Prostate gland (tissue), 2 donors: ENCODE data around the gene ZBTB2. TPM values are rescaled to one million over a fixed set of nuclear protein-coding genes. Genes with fewer than 3 reads are reported as not detected.
"Not testable (repeated sequence)": the region's sequence is repeated elsewhere in the genome, so short reads cannot be mapped to it uniquely, and the experiment has no call there.

Experiments used
- DNase-seq: peaks from one replicate; pipeline ENCODE4 v3.0.0-alpha.2; 2019; ENCODE audit warnings: low spot score
- H3K27ac ChIP-seq, 2 donors: fragments of 200-600 bp; sonication (generic); 2 replicates each; pipeline ENCODE4 v1.5.1; 2017 to 2019
- H3K27me3 ChIP-seq: fragments of 200-600 bp; sonication (generic); replicated peaks from 2 replicates; pipeline ENCODE4 v1.5.1; 2019; ENCODE audit not compliant: insufficient read depth
- H3K36me3 ChIP-seq, 2 donors: fragments of 200-600 bp; sonication (generic); 1 replicate in 1 of 2; 2 replicates in 1 of 2; pipeline versions ENCODE4 v1.5.1 to v1.8.1; 2017 to 2019
- H3K4me1 ChIP-seq: fragments of 200-600 bp; sonication (generic); replicated peaks from 2 replicates; pipeline ENCODE4 v1.5.1; 2019
- H3K4me3 ChIP-seq, 2 donors: fragments of 200-600 bp; sonication (generic); 2 replicates each; pipeline ENCODE4 v1.5.1; 2017 to 2019
- H3K9me3 ChIP-seq: fragments of 200-600 bp; sonication (generic); 2 replicates; pipeline ENCODE4 v1.5.1; 2017
- POLR2A ChIP-seq: fragments of 450-650 bp; IDR thresholded peaks from one replicate; pipeline ENCODE4 v1.6.1; 2016; ENCODE audit warnings: antibody characterized with exemption, mild to moderate bottlenecking
- POLR2AphosphoS5 ChIP-seq: sonication (generic); formaldehyde crosslinking; IDR thresholded peaks from one replicate; pipeline ENCODE4 v1.6.1; 2017; ENCODE audit warnings: antibody characterized with exemption
- WGBS: methylation state at CpG from one replicate; pipeline ENCODE4 v1.1.5; 2018; 5-methylcytosine and 5-hydroxymethylcytosine counted together
- intact Hi-C: fragments of 100-400 bp; cut with DNase I; formaldehyde crosslinking; loops from one replicate; pipeline ENCODE4 v1.14.2; 2022
- total RNA-seq, 2 donors: library from RNA; depleted of rRNA; stranded (reverse); fragments of >200 nt; gene quantifications; one replicate each; pipeline ENCODE4 v1.1.0, GENCODE V29; 2016
- TF ChIP-seq, protein P1 (sequence below), 4 experiments: fragments of 200-600 bp in 2 of 4; fragments of 450-650 bp in 2 of 4; sonication (generic) in 2 of 4; IDR thresholded peaks; 1 replicate in 3 of 4; 2 replicates in 1 of 4; pipeline ENCODE4 v1.5.1; 2016 to 2019; ENCODE audit warnings: antibody characterized with exemption in 4 of 4, mild to moderate bottlenecking in 2 of 4, moderate library complexity in 2 of 4

Gene ZBTB2
- total RNA-seq, 2 donors from 2014 or later = 8.1 to 13.6 TPM

DNA sequence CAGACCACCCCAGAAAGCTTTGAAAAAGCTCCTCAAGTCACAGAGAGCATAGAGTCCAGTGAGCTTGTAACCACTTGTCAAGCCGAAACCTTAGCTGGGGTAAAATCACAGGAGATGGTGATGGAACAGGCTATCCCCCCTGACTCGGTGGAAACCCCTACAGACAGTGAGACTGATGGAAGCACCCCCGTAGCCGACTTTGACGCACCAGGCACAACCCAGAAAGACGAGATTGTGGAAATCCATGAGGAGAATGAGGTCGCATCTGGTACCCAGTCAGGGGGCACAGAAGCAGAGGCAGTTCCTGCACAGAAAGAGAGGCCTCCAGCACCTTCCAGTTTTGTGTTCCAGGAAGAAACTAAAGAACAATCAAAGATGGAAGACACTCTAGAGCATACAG is 39.6 kb downstream of the ZBTB2 start:
- intact Hi-C loops = no loop called here
- no peak for DNase-seq
- H3K4me3 ChIP-seq = no peak overlapping the region
- WGBS = 95% methylated on average over 7 of the region's 7 CpGs
- no peaks in the 10 kb centered on the region for H3K9me3 ChIP-seq
- TF ChIP-seq POLR2A = no peak
- TF ChIP-seq, protein P1, sequence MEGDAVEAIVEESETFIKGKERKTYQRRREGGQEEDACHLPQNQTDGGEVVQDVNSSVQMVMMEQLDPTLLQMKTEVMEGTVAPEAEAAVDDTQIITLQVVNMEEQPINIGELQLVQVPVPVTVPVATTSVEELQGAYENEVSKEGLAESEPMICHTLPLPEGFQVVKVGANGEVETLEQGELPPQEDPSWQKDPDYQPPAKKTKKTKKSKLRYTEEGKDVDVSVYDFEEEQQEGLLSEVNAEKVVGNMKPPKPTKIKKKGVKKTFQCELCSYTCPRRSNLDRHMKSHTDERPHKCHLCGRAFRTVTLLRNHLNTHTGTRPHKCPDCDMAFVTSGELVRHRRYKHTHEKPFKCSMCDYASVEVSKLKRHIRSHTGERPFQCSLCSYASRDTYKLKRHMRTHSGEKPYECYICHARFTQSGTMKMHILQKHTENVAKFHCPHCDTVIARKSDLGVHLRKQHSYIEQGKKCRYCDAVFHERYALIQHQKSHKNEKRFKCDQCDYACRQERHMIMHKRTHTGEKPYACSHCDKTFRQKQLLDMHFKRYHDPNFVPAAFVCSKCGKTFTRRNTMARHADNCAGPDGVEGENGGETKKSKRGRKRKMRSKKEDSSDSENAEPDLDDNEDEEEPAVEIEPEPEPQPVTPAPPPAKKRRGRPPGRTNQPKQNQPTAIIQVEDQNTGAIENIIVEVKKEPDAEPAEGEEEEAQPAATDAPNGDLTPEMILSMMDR (IDR thresholded peaks at IDR 0.05) = no peak
- TF ChIP-seq POLR2AphosphoS5 = no peak
- no peaks in the 10 kb centered on the region for H3K27me3 ChIP-seq
- no peaks in the 10 kb centered on the region for H3K4me1 ChIP-seq
- no peaks in the 10 kb centered on the region for H3K36me3 ChIP-seq
- H3K27ac ChIP-seq = no peak overlapping the region

- no peak for TF ChIP-seq POLR2A
- TF ChIP-seq POLR2AphosphoS5 = no peak
- TF ChIP-seq, protein P1 (IDR thresholded peaks at IDR 0.05) = no peak
- no peaks in the 10 kb centered on the region for H3K27me3 ChIP-seq
- no peaks in the 10 kb centered on the region for H3K4me1 ChIP-seq
- H3K4me3 ChIP-seq = no peak overlapping the region
- DNase-seq = no peak
- H3K9me3 ChIP-seq = no peaks in the 10 kb centered on the region
- H3K27ac ChIP-seq = no peak overlapping the region
- 87% methylated on average over 18 of the region's 18 CpGs for WGBS
- no peaks in the 10 kb centered on the region for H3K36me3 ChIP-seq
- intact Hi-C loops = no loop called here
Observed at GRCh38 chr6:151351146-151351700, 40.1 kb downstream of the ZBTB2 start.

- Histone ChIP-seq H3K4me3 (no peak overlapping the region), H3K4me1 (no peaks in the 10 kb centered on the region), H3K27me3 (no peaks in the 10 kb centered on the region), H3K36me3 (no peaks in the 10 kb centered on the region), H3K27ac (no peak overlapping the region), H3K9me3 (no peaks in the 10 kb centered on the region)
- no peak for DNase-seq
- 96% methylated on average over 20 of the region's 20 CpGs for WGBS
- TF ChIP-seq, protein P1 (IDR thresholded peaks at IDR 0.05) = no peak
- TF ChIP-seq POLR2AphosphoS5 (no peak), POLR2A (no peak)
- intact Hi-C loops = no loop called here
Observed at GRCh38 chr6:151350442-151351145, 40.8 kb downstream of the ZBTB2 start.

GRCh38 chr6:151349651-151350270 is 41.6 kb downstream of the ZBTB2 start:
- Histone ChIP-seq H3K27me3 (no peaks in the 10 kb centered on the region), H3K27ac (no peak overlapping the region), H3K4me1 (no peaks in the 10 kb centered on the region), H3K36me3 (no peaks in the 10 kb centered on the region), H3K4me3 (no peak overlapping the region), H3K9me3 (no peaks in the 10 kb centered on the region)
- intact Hi-C loops = no loop called here
- 88% methylated on average over 19 of the region's 19 CpGs for WGBS
- DNase-seq = no peak
- TF ChIP-seq POLR2AphosphoS5 (no peak), POLR2A (no peak)
- TF ChIP-seq, protein P1 (IDR thresholded peaks at IDR 0.05) = no peak

GRCh38 chr6:151342750-151343149 is 48.6 kb downstream of the ZBTB2 start:
- WGBS = 85% methylated on average over 10 of the region's 10 CpGs
- intact Hi-C loops, DNase-seq, H3K9me3 ChIP-seq, H3K27me3 ChIP-seq, H3K4me3 ChIP-seq, H3K36me3 ChIP-seq, H3K4me1 ChIP-seq, H3K27ac ChIP-seq: not testable (repeated sequence)
